T-helper 1 cell treated with Interleukin-12 subunit alpha and Interleukin-12 subunit beta and Interleukin-4 antibody, amounts not matched to agents 30 ng/mL and 1 ng/mL, for 36 hours (primary cell): ENCODE measurements around the gene ARHGEF10L. TPM values are rescaled to one million over a fixed set of nuclear protein-coding genes. Genes with fewer than 3 reads are reported as not detected.
"Not testable (repeated sequence)": the region's sequence is repeated elsewhere in the genome, so short reads cannot be mapped to it uniquely, and the experiment has no call there.

Experiments used
- intact Hi-C: fragments of 100-400 bp; cut with micrococcal nuclease; formaldehyde crosslinking; loops from one replicate; pipeline ENCODE4 v1.15.1; 2024
- total RNA-seq: library from RNA; stranded (reverse); gene quantifications from 2 replicates; pipeline ENCODE4 v1.2.3, GENCODE V29; 2022

The ARHGEF10L gene
- total RNA-seq, 1 donor from 2014 or later = not detected

DNA sequence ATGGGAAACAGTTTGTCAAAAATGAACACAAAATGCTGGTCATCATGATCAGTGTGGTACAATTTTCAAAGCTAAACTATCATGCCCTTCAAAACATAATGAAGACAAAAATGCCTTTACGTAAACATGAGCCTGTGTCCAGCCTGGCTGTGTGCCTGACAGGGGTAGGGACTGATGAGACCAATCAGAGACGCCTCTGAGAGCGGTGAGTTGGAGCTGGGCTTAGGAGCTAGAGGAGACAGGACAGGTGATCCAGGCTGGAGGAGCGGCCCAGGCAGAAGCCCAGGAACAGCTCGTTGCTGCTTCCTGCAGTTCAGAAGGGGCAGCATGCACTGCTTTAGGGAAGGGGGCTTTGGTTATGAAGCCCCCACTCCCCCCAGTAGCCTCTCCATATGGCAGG, 70.0 kb downstream of the ARHGEF10L start:
- intact Hi-C loops = no loop called here

DNA sequence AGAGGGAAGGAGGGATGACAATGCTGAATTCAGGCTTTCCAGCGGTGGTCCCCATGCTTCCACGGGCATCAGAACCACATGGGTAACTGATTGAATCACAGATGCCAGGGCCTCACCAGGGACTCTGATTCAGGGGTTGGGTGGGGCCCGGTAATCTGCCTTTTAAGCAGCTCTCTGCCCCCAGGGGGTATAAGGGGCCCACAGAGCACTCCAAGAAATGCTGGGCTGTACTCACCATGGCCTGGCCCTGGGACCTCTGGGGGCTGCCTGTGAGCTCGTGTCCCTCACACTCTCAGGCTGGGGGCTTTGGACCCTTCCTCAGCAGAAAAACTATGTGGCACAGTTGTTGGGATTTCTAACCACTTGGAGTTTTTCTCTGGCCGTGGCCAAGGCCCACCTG, 70.6 kb downstream of the ARHGEF10L start:
- intact Hi-C loops = no loop called here

DNA sequence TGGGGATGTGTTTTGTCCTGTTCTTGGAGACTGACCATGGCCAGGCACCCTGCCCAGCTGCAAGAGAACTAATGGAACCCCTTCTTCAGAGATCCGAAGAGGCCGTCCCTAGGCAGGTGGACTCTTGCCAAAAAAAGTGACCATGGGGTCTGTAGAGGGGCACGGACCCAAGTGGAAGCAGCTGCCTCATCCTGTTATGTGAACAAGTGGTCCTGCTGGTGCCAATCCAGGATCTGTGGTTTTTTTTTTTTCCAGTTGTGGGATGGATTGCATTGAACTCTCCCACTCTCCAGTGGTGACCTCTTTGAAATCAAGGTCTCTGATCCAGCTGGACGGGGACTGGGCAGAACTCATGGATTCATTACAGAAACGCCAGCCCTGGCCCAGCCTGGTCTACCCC, 71.2 kb downstream of the ARHGEF10L start:
- intact Hi-C loops = no loop called here

DNA sequence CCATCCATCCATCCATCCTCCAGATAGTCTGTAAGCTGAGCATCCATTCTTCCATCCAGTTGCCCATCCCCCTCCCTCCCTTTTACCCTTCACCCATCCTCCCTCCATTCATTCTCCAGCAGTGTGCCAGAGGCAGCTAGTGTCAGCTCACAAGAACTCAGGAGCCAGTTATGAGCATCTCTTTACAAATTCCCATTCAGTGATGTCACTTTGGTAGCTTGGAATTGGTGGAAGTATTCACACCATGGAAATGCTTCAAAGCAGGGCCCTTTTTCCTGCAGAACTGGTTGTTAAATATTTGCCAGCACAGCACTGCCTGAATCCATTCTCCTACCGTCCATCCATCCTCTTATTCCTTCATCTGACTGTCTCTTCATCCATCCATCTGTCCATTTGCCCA, 72.5 kb downstream of the ARHGEF10L start:
- intact Hi-C loops = no loop called here

DNA sequence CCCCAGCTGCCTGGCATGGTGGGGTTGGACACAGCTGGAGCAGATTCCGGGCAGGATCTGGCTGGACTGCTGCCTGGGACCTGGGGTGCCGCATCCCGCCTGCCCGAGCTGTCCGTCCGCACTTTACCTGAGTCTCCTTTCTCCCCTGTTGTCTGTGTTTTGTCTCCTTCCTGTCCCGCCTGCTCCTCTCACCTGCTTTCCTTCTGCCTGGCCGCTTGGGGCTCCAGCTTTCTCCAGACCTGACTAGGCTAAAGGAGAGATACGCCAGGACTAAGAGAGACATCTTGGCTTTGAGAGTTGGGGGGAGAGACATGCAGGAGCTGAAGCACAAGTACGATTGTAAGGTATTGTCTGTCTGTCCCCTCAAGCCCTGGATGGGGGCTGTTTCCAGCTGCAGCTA, 73.3 kb downstream of the ARHGEF10L start:
- intact Hi-C loops = no loop called here

DNA sequence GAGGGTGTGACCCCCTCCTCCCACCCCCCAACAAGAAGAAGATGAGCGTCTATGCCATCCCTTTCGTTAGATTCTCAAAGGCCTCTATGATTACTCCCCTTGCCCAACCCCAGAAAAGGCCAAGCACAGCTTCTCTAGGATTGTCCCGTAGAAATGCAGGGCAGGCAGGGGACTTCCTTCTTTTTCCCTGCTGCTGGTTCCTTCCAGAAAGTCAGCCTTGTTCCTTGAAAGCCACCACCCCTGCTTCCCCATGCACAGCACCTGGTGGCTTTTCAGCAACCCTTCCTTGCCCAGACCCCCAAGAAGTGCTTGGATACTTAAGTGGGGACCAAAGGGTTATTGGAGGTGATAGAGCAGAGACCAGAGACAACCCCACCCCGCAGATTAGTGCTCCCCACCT, 75.1 kb downstream of the ARHGEF10L start:
- intact Hi-C loops = no loop called here

DNA sequence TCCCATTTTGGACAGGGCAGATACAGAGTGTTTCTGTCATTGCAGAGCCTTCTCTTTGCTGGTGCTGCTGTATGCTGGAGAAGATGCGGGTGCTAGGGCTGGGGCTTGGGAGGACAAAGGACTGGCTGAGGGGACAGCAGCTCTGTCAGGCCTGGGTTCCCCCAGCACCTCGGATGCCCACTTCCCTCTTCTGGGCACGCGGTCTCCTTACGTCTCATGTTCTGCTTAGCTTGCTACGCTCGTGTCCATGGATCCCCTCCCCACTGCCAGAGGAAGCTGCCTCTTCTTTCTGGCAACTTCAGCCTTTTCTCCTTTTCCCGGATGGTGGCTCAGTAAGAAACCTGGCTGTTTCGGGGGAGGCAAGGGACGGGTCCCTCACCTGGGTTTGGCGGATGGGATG, 75.7 kb downstream of the ARHGEF10L start:
- intact Hi-C loops = no loop called here

DNA sequence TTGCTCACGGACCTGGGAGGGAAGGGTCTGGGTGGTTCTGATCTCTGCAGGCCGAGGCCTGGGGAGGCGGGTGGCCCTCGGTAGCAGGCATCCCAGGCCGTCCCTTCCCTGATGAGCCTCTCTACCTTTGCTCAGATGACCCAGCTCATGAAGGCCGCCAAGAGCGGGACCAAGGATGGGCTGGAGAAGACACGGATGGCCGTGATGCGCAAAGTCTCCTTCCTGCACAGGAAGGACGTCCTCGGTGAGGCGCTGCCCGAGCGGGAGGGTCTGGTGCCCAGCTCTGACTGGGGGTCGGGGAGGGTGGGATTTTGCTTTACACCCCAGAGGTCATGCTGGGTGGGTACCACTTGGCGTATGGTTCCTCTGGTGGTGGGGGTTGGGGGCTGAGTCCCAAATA, 76.5 kb downstream of the ARHGEF10L start:
- intact Hi-C loops = no loop called here

DNA sequence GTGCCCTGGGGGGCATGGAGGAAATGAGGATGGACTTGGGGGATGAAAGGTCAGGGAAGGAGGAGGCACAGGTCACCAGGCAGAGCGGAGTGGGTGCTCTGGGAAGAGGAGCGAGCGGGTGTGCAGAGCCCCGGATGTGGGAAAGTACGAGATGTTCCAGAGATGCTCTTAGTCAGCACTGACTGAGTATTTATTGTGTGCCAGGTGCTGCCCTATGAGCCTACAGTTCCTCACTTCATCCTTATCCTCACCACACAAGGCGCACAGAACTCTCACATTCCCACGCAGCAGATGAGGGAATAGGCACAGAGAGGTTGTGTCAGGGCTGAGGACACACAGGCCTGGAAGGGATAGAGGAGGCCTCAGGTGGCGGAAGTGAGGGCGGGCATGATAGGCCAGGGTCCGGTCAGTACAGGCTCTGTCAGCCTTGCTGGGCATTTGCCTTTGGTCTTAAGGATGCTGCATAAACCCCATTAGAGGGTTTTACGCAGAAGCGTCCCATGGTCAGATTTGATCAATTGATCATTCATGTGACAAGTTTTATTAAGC, 77.3 kb downstream of the ARHGEF10L start:
- intact Hi-C loops = no loop called here

DNA sequence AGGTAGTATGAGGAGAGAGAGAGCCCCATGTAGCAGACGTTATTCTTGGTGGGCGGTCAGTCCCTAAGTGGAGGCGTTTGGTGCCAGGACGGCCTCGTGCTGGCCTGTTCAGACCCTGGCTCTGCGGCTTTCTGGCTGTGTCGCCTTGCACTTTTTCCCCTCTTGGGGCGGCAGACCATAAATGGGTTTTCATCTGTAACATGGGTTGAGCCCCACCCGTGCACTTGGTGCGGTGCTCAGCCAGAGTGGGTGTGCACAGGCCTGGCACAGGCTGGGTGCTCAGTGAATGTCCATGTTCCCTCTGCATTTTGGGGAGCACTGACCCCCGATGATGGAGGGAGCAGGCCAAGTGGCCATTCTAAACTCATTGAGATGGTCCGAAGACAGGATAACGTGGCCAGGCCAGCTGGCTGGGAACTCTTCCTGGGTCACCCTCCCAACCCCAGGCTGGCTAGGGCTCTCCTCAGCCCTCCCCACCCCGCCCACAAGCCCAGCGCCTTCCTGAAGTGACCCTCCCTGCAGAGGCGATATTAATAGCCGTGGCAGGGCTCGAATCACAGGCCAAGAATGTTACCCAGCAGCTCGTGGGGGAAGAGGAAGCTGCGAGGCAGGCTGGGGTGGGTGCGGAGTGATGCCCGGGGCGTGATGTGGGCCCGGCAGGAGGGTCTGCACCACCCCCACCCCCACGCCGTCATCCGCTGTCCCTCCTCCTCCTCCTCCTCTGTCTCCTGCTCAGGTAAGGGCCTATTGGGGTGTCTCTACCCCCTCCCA, 78.5 kb downstream of the ARHGEF10L start:
- intact Hi-C loops = no loop called here

DNA sequence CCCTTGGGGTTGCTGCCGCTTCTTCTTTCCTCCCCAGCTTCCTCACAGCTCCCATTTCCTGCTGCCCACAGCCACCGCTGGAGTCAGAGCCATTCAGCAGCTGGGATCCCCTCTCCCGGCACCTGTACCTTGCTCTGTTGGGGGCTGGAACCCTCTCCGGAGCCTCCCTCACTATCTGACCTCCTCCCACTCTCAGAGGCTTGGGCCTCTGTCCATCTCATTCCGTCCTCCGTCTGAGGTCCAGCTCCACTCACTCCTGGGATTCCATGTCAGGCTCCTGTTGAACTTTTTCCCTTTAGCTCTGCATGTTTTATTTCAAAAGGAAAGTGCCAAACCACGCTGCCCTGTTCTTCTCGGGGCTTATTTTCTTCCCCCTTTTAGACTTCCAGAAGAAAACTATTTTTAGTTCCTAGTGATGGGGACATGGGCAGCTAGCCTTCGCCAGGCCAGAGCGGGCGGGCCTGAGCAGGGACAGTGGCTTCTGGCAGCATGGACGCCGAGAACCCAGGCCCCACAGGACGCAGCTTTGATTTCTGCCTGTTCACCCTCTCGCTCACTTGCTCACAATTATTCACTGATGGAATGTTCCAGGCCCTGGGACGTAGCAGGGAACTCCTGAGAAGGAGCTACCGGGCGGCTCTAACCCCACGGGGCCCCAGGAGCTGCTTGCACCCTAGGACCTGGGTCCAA, 79.2 kb downstream of the ARHGEF10L start:
- intact Hi-C loops = no loop called here

DNA sequence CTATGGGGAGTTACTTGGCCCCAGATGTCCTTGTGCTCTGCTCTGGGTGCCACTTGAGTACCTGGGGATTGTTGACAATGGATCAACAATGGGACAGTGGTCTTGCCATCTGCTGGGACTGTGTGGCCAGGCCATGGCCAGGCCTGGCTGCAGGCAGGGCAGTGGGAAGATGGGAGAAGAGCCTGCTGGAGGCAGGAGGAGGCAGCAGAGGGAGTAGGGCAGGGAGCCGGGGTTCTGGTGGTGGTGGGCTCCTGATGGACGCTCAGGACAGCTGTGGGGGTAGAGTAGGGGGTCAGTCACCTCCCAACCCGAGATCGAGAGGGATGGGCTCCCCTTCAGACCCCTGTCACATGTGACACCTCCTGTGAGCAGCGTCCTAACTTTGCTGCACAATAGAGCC, 81.0 kb downstream of the ARHGEF10L start:
- intact Hi-C loops = no loop called here

DNA sequence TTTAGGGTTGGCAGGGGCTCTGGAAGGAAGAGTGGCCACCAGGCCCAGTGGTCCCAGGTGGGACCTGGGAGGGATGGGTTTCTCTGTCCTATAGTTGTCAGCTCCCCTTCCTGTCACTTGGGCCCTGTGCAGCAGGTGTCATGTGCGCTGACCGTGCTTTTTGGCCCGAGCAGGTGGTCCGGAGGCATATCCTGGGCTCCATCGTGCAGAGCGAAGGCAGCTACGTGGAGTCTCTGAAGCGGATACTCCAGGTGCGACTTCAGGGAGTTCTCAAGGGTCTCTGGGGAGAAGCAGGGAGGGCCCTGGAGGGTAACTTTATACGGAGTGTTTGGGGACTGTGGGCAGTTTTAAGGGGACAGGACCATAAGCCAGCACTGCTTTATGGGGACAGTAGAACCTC, 82.2 kb downstream of the ARHGEF10L start:
- intact Hi-C loops = no loop called here

DNA sequence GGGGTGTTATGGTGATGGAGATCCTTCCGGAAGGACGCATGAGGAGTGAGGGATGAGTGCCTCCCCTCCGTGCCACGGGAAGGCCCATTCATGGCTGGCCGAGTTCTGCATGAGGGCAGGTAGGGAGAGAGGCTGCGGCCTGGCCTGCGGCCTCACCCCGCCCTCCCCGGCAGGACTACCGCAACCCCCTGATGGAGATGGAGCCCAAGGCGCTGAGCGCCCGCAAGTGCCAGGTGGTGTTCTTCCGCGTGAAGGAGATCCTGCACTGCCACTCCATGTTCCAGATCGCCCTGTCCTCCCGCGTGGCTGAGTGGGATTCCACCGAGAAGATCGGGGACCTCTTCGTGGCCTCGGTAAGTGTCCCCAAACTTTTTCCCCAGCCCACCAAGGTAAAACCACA, 83.3 kb downstream of the ARHGEF10L start:
- intact Hi-C loops = no loop called here

DNA sequence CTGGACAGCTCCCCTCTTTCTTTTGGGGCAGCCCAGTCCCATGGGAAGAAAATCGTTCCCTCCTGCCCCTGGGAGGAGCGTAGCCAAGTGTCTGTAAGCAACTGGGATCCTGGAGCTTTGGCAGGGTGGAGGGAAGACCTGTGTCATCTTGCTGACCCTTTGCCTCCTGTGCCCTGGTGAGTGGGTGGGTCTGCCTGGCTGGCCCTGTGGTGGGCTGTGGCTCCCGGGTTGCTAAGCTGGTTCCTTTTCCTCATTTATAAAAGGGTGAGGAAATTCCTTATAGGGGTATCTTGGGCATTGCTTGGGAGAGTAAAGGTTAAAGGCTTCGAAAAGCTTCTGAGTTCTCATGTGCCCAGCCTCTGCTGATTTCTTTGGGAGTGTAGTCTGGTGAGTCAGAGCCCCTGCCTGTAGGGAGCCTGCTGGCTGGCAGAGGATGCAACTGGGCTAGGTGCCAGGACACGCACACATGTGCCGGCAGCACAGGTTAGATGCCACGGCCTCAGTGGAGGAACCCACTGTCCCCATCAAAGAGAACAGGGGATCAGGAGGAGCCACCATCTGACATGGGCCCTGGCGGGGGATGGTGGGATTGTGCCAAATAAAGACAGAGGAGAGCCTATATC, 85.2 kb downstream of the ARHGEF10L start:
- intact Hi-C loops = no loop called here

DNA sequence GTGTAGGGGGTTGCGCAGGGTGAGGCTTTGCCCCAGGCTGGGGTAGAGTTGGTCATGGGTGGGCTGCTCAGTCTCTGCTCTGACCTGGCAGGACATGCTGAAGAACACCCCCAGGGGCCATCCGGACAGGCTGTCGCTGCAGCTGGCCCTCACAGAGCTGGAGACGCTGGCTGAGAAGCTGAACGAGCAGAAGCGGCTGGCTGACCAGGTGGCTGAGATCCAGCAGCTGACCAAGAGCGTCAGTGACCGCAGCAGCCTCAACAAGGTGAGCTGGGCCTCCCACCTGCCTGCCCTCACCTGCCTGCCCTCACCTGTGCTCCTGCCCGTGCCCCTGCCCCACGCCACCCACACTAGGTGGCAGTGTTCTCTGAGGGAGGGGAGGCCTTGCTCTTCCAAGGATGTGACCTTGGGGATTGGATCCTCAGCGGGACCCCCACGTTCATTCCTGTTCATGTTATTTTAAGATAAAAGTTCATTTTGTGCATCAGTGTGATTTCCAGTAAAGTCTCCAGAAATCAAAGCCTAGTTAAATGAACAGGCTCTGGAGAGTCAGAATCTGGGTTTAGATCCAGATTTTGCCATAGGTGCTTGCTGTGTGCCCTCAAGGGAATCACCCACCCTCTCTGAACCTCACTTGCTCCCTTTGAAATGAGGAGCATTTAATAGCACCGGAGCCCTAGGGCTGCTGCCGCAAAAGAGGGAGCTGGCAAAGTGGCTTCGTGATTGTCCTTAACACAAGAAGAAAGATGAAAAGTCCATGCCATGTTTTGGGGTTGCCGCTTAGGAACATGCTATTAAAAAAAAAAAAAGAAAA, 87.9 kb downstream of the ARHGEF10L start:
- intact Hi-C loops = no loop called here

DNA sequence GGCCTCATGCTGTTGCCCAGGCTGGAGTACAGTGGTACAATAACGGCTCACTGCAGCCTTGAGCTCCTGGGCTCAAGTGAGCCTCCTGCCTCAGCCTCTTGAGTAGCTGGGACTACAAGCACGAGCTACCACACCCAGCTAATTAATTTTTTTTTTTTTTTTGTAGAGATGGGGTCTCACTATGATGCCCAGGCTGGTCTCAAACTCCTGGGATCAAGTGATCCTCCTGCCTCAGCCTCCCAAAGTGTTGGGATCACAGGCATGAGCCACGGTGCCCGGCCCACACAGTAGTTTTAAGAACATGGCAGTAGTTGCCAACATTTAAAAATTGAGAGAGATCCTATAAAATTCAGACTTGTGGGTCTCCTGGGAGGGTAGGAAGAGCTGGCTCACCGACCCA, 89.5 kb downstream of the ARHGEF10L start:
- intact Hi-C loops = not testable (repeated sequence)

DNA sequence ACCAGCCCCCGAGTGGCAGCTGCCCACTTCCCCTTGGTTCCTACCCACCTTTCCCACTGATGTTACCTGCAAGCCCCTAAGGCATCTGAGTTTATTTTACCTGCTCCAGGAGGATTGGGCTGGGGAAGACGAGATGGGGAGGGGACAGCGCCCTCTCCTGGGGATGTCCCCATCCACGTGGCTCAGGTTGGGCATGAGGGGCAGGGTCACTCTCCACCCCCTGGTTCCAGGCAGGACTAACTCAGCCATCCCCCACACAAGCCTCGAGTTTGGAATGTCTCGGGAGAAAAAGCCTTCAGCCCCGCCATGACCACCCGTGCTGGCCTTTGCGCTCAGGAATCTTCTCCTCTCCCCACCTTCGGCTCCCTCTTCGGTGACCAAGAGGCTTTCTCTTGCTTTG, 90.0 kb downstream of the ARHGEF10L start:
- intact Hi-C loops = no loop called here

DNA sequence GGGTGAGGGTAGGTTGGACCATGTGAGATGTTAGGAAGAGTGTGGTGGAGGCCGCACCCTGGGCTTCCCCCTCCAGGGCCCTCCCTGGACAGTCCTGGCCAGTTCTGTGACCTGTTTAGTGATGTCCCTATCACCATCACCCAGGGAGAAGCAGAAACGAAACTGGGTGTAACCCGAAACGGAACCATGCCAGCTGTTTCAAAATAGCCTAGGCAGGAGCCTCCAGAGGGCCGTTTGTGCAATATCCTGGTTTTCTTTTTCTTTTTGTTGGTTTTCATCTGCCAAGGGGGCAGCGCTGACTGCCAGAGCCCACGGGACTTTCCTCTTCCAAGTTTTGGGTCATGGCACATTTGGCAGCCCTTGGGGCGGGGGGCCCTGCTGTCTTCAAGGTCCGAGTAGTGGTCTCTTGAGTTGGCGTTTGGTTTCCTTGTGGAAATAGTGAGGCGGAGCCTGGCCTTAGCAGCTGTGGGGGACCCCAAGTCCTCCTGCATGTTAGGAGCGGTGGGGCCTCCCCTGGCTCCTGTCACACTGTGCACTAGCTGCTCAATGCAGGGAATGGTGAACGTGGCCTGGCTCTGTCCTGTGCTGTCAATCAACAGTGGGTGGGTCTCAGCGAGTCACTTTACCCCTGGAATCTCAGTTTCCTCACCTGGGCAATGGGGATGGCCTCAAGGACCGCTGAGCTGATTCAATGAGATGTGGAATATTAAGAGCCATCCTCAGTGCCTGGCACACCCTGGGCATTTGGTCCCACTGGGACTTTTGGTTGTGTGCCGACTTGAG, 90.7 kb downstream of the ARHGEF10L start:
- intact Hi-C loops = no loop called here

DNA sequence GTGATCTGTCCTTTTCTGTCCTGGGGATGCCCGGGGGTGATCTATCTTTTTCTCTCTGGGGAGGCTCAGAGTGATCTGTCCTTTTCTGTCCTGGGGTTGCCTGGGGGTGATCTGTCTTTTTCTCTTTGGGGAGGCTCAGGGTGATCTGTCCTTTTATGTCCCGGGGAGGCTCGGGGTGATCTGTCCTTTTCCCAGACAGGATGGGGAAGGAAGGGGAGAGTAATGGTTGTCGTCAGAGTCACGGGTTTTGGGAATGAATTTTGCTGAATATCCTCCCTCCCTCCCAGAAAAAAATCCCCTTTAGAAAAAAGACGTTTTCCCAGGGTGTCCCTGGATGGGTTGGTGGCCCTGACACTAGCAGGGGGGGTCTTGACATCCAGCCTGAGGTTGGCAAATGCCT, 91.5 kb downstream of the ARHGEF10L start:
- intact Hi-C loops = no loop called here

DNA sequence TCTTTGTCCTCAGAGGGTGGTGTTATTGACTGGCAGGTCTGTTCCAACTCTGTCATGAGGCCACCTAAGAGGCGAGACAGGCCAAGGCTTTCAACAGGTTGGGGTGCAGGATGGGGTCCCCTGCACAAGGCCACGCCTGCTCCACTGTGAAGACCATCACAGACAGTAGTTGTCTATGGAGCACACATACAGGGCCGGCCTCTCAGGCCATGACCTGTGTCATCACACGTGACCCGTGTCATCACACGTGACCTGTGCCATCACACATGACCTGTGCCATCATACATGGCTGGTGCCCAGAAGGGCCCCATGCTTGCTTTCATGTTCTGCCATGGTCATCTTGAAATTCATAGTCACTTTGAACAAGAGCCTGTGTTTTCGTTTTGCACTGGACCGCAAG, 91.9 kb downstream of the ARHGEF10L start:
- intact Hi-C loops = no loop called here
